GM12891 (cell line): ENCODE measurements around the gene SLC15A3.
"Not testable (repeated sequence)": the region's sequence is repeated elsewhere in the genome, so short reads cannot be mapped to it uniquely, and the experiment has no call there.

Experiments
- DNase-seq: peaks from one replicate; pipeline ENCODE4 v3.0.0; 2011; ENCODE audit warnings: low spot score; ENCODE audit not compliant: insufficient read length
- FAIRE-seq: peaks from 2 replicates; lab custom pipeline; 2011; peaks lifted over from hg19 to GRCh38; lab: Jason Lieb, UNC
- PAX5 ChIP-seq: IDR thresholded peaks from 2 replicates; pipeline ENCODE4 v1.6.1; 2011; ENCODE audit warnings: low read length, moderate library complexity, mild to moderate bottlenecking; ENCODE audit not compliant: insufficient read depth, severe bottlenecking
- POLR2A ChIP-seq: IDR thresholded peaks from 2 replicates; pipeline ENCODE4 v1.6.1; 2011; ENCODE audit warnings: low read depth, low read length, control low read depth
- POLR2AphosphoS5 ChIP-seq: IDR thresholded peaks from 2 replicates; pipeline ENCODE4 v1.6.1; 2011; ENCODE audit warnings: low read depth, low read length, control low read depth
- POU2F2 ChIP-seq: IDR thresholded peaks from 2 replicates; pipeline ENCODE4 v1.6.1; 2011; ENCODE audit warnings: low read depth, mild to moderate bottlenecking, control low read depth, low read length, moderate library complexity
- SPI1 ChIP-seq: IDR thresholded peaks from 2 replicates; pipeline ENCODE4 v1.6.1; 2011; ENCODE audit warnings: low read depth, low read length, control low read depth
- TAF1 ChIP-seq: IDR thresholded peaks from 2 replicates; pipeline ENCODE4 v1.6.1; 2011; ENCODE audit warnings: low read depth, low read length, control low read depth

Gene SLC15A3

GRCh38 chr11:60912851-60913528, 39.0 kb downstream of the SLC15A3 start:
- FAIRE-seq = no peak
- DNase-seq = no peak
- no peak for TF ChIP-seq POLR2A
- no peak for TF ChIP-seq POLR2AphosphoS5
- TF ChIP-seq TAF1 = no peak
- no peak for TF ChIP-seq SPI1
- no peak for TF ChIP-seq POU2F2
- no peak for TF ChIP-seq PAX5

GRCh38 chr11:60912223-60912850, 39.6 kb downstream of the SLC15A3 start:
- FAIRE-seq (no peak), DNase-seq (no peak)
- TF ChIP-seq SPI1 = no peak
- TF ChIP-seq POU2F2 = no peak
- TF ChIP-seq POLR2A = no peak
- TF ChIP-seq TAF1 = no peak
- TF ChIP-seq PAX5 = no peak
- TF ChIP-seq POLR2AphosphoS5 = no peak

- FAIRE-seq = no peak
- DNase-seq = no peak
- TF ChIP-seq SPI1 (peak; percentile 70), POLR2AphosphoS5 (no peak), POLR2A (no peak)
Measured at GRCh38 chr11:60910711-60911380, 41.1 kb downstream of the SLC15A3 start.

GRCh38 chr11:60910281-60910687, 41.7 kb downstream of the SLC15A3 start:
- TF ChIP-seq PAX5 (no peak), POU2F2 (no peak), POLR2A (no peak), TAF1 (no peak), POLR2AphosphoS5 (peak; percentile 45; the same call in 1 of the 2 replicates), SPI1 (peak; percentile 100)
- no peak for DNase-seq
- peak; percentile 92 for FAIRE-seq

GRCh38 chr11:60909680-60910280, 42.2 kb downstream of the SLC15A3 start:
- not testable (repeated sequence) for FAIRE-seq, DNase-seq

GRCh38 chr11:60908803-60909202, 43.2 kb downstream of the SLC15A3 start:
- DNase-seq (no peak), FAIRE-seq (no peak)
- TF ChIP-seq POU2F2 (no peak), PAX5 (no peak), POLR2AphosphoS5 (no peak)

- FAIRE-seq (peak; percentile 86), DNase-seq (peak; percentile 92)
- no peak for TF ChIP-seq SPI1
- peak; percentile 90 for TF ChIP-seq POLR2A
- TF ChIP-seq POLR2AphosphoS5 = peak; percentile 94
- TF ChIP-seq TAF1 = peak; percentile 86
- TF ChIP-seq POU2F2 = peak; percentile 41; the same call in 1 of the 2 replicates
- TF ChIP-seq PAX5 = peak; percentile 58
Measured at GRCh38 chr11:60906132-60906972, 45.6 kb downstream of the SLC15A3 start, which contains the start of gene PRPF19. PRPF19 (minus strand) TSS chr11:60906585; CDS start chr11:60906382, 203 bp downstream.

- FAIRE-seq (no peak), DNase-seq (no peak)
- TF ChIP-seq POLR2AphosphoS5 (no peak), PAX5 (no peak), TAF1 (no peak), POLR2A (no peak), SPI1 (no peak), POU2F2 (no peak)
Measured at GRCh38 chr11:60905551-60906113, 46.3 kb downstream of the SLC15A3 start.

GRCh38 chr11:60905047-60905446, 46.9 kb downstream of the SLC15A3 start:
- no peak for FAIRE-seq
- TF ChIP-seq POLR2A (no peak), POU2F2 (no peak), PAX5 (no peak), TAF1 (no peak), POLR2AphosphoS5 (no peak), SPI1 (no peak)
- no peak for DNase-seq
